CD4-positive, CD25-positive, alpha-beta regulatory T cell (primary cell): Measurements from ENCODE around the gene PHF5A. TPM values are rescaled to one million over a fixed set of nuclear protein-coding genes. Genes with fewer than 3 reads are reported as not detected.
"Not testable (repeated sequence)": the region's sequence is repeated elsewhere in the genome, so short reads cannot be mapped to it uniquely, and the experiment has no call there.

Source experiments
- ATAC-seq, 2 donors: fragments of 150-1000 bp; cut with Tn5 transposase; one replicate each; pipeline ENCODE4 v1.10.0; 2021; ENCODE audit warnings: low read depth in 2 of 2, moderate number of reproducible peaks in 2 of 2, moderate library complexity in 1 of 2
- DNase-seq, 3 donors: peaks; one replicate each; pipeline versions ENCODE4 v3.0.0 to v3.0.0-alpha.2; 2012 to 2022; ENCODE audit warnings: mixed read lengths in 1 of 3
- H3K27ac ChIP-seq: one replicate; pipeline ENCODE4 v1.7.0; 2013; ENCODE audit warnings: mild to moderate bottlenecking, low read length; ENCODE audit not compliant: insufficient read depth, poor library complexity, severe bottlenecking
- H3K27me3 ChIP-seq: one replicate; pipeline ENCODE4 v1.7.0; 2013; ENCODE audit warnings: low read length; ENCODE audit not compliant: control insufficient read depth, insufficient read depth
- H3K36me3 ChIP-seq: one replicate; pipeline ENCODE4 v1.7.0; 2013; ENCODE audit warnings: mild to moderate bottlenecking, low read length, moderate library complexity; ENCODE audit not compliant: control insufficient read depth, insufficient read depth
- H3K4me1 ChIP-seq: 2 replicates; pipeline ENCODE4 v1.7.0; 2013; ENCODE audit warnings: mild to moderate bottlenecking, low read length; ENCODE audit not compliant: insufficient read depth, control insufficient read depth, poor library complexity, severe bottlenecking
- H3K4me3 ChIP-seq: one replicate; pipeline ENCODE4 v1.7.0; 2013; ENCODE audit warnings: low read depth, mild to moderate bottlenecking, low read length, moderate library complexity
- H3K9me3 ChIP-seq, 2 experiments: 1 replicate in 1 of 2; 2 replicates in 1 of 2; pipeline ENCODE4 v1.7.0; 2013; ENCODE audit warnings: low read length in 2 of 2, mild to moderate bottlenecking in 1 of 2, moderate library complexity in 1 of 2; ENCODE audit not compliant: control insufficient read depth in 2 of 2
- H3K27ac Mint-ChIP-seq, 3 donors: one replicate each; pipeline ENCODE4 v1.8.0; 2020 to 2022; ENCODE audit warnings: mild to moderate bottlenecking in 3 of 3, mixed read lengths in 3 of 3, moderate library complexity in 2 of 3
- H3K27me3 Mint-ChIP-seq: one replicate; pipeline ENCODE4 v1.8.0; 2022; ENCODE audit warnings: mild to moderate bottlenecking, mixed read lengths
- H3K36me3 Mint-ChIP-seq: one replicate; pipeline ENCODE4 v1.8.0; 2020; ENCODE audit warnings: mixed read lengths
- H3K4me1 Mint-ChIP-seq, 4 donors: one replicate each; pipeline ENCODE4 v1.8.0; 2020 to 2022; ENCODE audit warnings: mixed read lengths in 4 of 4, mild to moderate bottlenecking in 1 of 4
- H3K4me3 Mint-ChIP-seq, 4 donors: one replicate each; pipeline ENCODE4 v1.8.0; 2020 to 2022; ENCODE audit warnings: mild to moderate bottlenecking in 4 of 4, mixed read lengths in 4 of 4, moderate library complexity in 3 of 4
- H3K9me3 Mint-ChIP-seq, 7 donors: one replicate each; pipeline ENCODE4 v1.8.0; 2020 to 2022; ENCODE audit warnings: mixed read lengths in 7 of 7, mild to moderate bottlenecking in 3 of 7, moderate library complexity in 2 of 7
- polyA plus RNA-seq, 4 donors: library from polyadenylated mRNA; unstranded; fragments of 300-500 nt; fragmentation: Illumina TruSeq; gene quantifications; one replicate each; pipeline ENCODE4 v1.2.3, GENCODE V29; 2021
- total RNA-seq: library from RNA; stranded (reverse); gene quantifications from one replicate; pipeline ENCODE4 v1.2.3, GENCODE V29; 2022

Gene PHF5A
- total and polyA plus RNA-seq, 5 donors from 2014 or later = 22.6 to 40.7 (median 28.1) TPM

DNA sequence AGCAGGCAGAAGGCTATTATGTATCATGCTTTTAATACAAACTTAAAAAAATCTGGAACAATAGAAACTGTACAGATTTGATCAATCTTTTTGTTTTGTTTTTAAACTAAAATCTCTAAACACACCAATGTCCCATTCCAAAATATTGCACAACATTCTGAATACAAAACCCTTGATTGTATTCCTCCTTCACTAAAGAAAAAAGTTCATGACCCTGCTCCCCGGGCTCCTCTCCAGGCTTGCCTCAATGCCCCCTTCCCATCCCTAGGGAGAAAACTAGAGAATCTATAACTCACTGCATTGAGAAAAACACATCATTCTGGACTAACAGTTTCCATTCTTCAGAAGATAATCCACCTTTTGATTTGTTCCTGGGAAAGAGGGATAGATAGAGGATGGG is 35.0 kb downstream of the PHF5A start:
- H3K27ac ChIP-seq, H3K4me3 Mint-ChIP-seq, H3K4me3 ChIP-seq, ATAC-seq, H3K27me3 Mint-ChIP-seq, H3K9me3 ChIP-seq, H3K9me3 Mint-ChIP-seq, H3K4me1 ChIP-seq, DNase-seq, H3K27me3 ChIP-seq: not testable (repeated sequence)
- peaks cover 48% of the 10 kb centered on the region for H3K36me3 ChIP-seq
- peak overlapping the region in 1 of 3 donors; percentile 62 for H3K27ac Mint-ChIP-seq
- peaks cover 18% of the 10 kb centered on the region for H3K36me3 Mint-ChIP-seq
- peaks cover 0 to 11% (median 6%) of the 10 kb centered on the region in 4 donors for H3K4me1 Mint-ChIP-seq

DNA sequence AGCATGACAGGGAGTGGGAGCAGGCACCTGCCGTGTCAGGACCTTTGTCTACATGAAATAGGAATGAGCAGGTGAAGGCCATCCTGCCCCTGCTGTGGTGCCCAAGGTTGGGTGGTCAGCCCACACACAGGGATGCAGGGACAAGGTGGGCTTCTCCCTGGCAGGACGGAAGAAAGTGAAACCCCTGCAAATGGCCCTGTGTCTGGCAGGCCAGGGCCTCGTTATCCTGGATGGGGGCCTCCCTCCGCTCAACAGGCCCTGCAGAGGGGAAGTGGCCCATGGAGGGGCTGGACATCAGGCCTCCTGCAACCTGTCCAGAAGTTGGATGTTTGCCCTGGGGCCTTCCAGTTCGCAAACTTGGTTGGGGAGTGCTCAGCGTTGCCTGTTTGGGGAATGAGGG is 36.8 kb downstream of the PHF5A start:
- H3K36me3 ChIP-seq = peaks cover 42% of the 10 kb centered on the region
- Mint-ChIP-seq H3K36me3 (peaks cover 16% of the 10 kb centered on the region), H3K4me1 (peaks cover 0 to 9% (median 8%) of the 10 kb centered on the region in 4 donors), H3K4me3 (no peak overlapping the region), H3K27me3 (no peaks in the 10 kb centered on the region), H3K9me3 (no peaks in the 10 kb centered on the region), H3K27ac (peak overlapping the region; percentile 18 to 85 (median 31))
- ATAC-seq (no peak), DNase-seq (no peak)
- no peaks in the 10 kb centered on the region for H3K27me3 ChIP-seq
- no peaks in the 10 kb centered on the region for H3K4me1 ChIP-seq
- no peak overlapping the region for H3K27ac ChIP-seq
- no peaks in the 10 kb centered on the region for H3K9me3 ChIP-seq
- no peak overlapping the region for H3K4me3 ChIP-seq

DNA sequence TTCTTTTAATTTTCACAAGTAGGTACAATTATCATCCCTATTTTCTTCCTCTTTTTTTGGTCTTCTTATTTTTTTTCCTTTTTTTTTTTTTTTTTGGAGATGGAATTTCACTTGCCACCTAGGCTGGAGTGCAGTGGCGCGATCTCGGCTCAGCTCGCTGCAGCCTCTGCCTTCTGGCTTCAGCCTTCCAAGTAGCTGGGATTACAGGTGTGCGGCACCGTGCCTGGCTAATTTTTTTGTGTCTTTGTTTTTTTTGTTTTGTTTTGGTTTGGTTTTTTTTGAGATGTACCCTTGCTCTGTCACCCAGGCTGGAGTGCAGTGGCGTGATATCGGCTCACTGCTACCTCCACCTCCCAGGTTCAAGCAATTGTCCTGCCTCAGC is 38.5 kb downstream of the PHF5A start:
- Mint-ChIP-seq H3K36me3 (peaks cover 4% of the 10 kb centered on the region), H3K4me1 (peaks cover 7 to 19% (median 14%) of the 10 kb centered on the region in 4 donors), H3K4me3 (no peak overlapping the region), H3K27me3 (no peaks in the 10 kb centered on the region), H3K9me3 (no peaks in the 10 kb centered on the region), H3K27ac (no peak overlapping the region)
- H3K4me3 ChIP-seq = no peak overlapping the region
- peaks cover 28% of the 10 kb centered on the region for H3K36me3 ChIP-seq
- no peak overlapping the region for H3K27ac ChIP-seq
- H3K4me1 ChIP-seq = peaks cover 7% of the 10 kb centered on the region
- H3K27me3 ChIP-seq = no peaks in the 10 kb centered on the region
- no peaks in the 10 kb centered on the region for H3K9me3 ChIP-seq
- DNase-seq (no peak), ATAC-seq (no peak)

DNA sequence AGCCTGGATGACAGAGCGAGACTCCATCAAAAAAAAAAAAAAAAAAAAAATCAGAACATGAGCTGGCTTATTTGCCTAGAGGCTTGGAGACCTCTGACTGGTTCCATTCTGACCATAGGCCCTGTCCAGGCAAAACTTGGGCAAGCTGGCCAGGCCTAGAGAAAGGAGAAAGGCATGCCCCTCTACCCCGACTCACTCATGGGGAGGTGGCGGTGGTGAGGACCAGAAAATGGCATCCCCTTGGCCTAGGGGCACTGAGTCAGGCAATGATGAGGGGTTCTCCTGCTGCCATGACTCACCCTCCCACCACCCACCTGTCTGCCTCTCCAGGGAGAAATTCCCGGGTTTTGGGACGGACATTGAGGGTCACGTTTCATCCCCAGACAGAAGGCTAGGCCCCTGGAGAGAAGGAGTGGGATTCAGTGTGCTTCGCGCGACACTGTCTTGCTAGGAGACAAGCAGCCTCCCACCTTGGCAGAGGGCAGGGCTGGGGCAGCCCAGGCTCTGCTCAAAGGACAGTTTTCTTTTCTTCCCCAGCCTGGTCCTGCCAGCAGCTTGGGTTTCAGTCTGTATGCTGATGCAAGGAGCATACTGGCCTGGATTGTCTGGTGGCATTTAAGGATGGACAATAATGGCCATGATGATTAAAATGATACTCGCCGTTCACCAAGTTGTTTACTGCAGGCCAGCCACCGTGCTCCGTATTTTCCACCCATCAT is 39.1 kb downstream of the PHF5A start:
- H3K27ac Mint-ChIP-seq = no peak overlapping the region
- H3K27ac ChIP-seq = no peak overlapping the region
- peaks cover 28% of the 10 kb centered on the region for H3K36me3 ChIP-seq
- H3K27me3 ChIP-seq = no peaks in the 10 kb centered on the region
- no peak overlapping the region for H3K4me3 Mint-ChIP-seq
- no peaks in the 10 kb centered on the region for H3K9me3 Mint-ChIP-seq
- DNase-seq (no peak), ATAC-seq (no peak)
- H3K4me1 ChIP-seq = peaks cover 7% of the 10 kb centered on the region
- peaks cover 4% of the 10 kb centered on the region for H3K36me3 Mint-ChIP-seq
- no peak overlapping the region for H3K4me3 ChIP-seq
- H3K27me3 Mint-ChIP-seq = no peaks in the 10 kb centered on the region
- H3K9me3 ChIP-seq = no peaks in the 10 kb centered on the region
- H3K4me1 Mint-ChIP-seq = peaks cover 7 to 19% (median 14%) of the 10 kb centered on the region in 4 donors

DNA sequence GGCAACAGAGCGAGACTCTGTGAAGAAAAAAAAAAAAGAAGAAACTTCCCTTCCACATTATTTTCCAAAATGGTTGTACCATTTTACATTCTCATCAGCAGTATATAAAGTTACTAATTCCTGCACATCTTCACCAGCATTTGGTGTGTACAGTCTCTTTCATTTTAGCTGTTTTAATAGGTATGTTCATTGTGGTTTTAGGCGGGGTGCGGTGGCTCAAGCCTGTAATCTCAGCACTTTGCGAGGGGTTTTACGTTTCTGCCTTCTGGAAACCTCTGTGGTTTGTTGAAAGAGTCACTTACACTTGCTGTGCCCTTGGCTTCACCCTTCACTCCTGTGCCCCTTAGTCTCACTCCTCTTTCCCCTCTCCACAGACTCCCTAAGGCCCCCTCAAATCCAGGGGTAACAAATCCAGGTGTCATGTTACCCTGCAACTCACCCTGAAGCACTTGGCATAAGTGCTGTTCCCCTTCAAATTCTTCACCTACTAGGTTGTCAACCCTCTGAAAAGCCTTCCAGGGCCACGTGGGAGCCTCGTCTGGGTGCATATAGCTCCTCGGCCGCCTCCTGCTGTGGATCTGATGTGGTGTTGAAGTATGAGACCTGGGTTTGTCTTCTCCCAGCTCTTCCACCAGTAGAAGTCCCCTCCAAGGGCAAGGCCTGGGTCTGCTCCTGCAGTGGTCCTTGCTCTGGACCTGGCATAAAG is 42.7 kb downstream of the PHF5A start:
- peak in 1 of 3 donors; percentile 80 for DNase-seq
- H3K27ac Mint-ChIP-seq = peak overlapping the region in 2 of 3 donors; percentile 72 to 79
- H3K27ac ChIP-seq = no peak overlapping the region
- ATAC-seq = peak; percentile 37 to 58
- H3K36me3 Mint-ChIP-seq = peaks cover 4% of the 10 kb centered on the region
- peaks cover 7 to 17% (median 12%) of the 10 kb centered on the region in 4 donors for H3K4me1 Mint-ChIP-seq
- no peaks in the 10 kb centered on the region for H3K27me3 Mint-ChIP-seq
- H3K27me3 ChIP-seq = no peaks in the 10 kb centered on the region
- peaks cover 0 to 1% (median 0%) of the 10 kb centered on the region in 7 donors for H3K9me3 Mint-ChIP-seq
- peaks cover 21% of the 10 kb centered on the region for H3K36me3 ChIP-seq
- peaks cover 7% of the 10 kb centered on the region for H3K4me1 ChIP-seq
- no peak overlapping the region for H3K4me3 ChIP-seq
- H3K9me3 ChIP-seq = no peaks in the 10 kb centered on the region
- peak overlapping the region in 3 of 4 donors; percentile 23 to 58 (median 39) for H3K4me3 Mint-ChIP-seq

DNA sequence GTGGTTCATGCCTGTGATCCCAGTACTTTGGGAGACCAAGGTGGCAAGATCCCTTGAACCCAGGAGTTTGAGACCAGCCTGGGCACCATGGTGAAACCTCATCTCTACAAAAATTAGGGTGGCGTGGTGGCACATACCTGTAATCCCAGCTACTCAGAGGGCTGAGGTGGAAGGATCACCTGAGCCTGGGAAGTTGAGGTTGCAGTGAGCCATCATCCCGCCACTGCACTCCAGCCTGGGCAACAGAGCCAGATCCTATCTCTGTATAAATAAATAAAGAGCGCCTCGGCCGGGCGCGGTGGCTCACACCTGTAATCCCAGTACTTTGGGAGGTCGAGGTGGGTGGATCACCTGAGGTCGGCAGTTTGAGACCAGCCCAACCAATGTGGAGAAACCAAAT is 49.8 kb downstream of the PHF5A start:
- Histone ChIP-seq H3K36me3 (peaks cover 9% of the 10 kb centered on the region), H3K9me3 (no peaks in the 10 kb centered on the region), H3K4me3 (no peak overlapping the region), H3K4me1 (peaks cover 22% of the 10 kb centered on the region), H3K27me3 (no peaks in the 10 kb centered on the region), H3K27ac (no peak overlapping the region)
- no peak for DNase-seq
- peaks cover 0 to 37% (median 6%) of the 10 kb centered on the region in 4 donors for H3K4me1 Mint-ChIP-seq
- ATAC-seq = no peak
- peak overlapping the region in 1 of 3 donors; percentile 38 for H3K27ac Mint-ChIP-seq
- H3K9me3 Mint-ChIP-seq = peaks cover 0 to 1% (median 0%) of the 10 kb centered on the region in 7 donors
- no peaks in the 10 kb centered on the region for H3K36me3 Mint-ChIP-seq
- H3K27me3 Mint-ChIP-seq = no peaks in the 10 kb centered on the region
- H3K4me3 Mint-ChIP-seq = no peak overlapping the region

DNA sequence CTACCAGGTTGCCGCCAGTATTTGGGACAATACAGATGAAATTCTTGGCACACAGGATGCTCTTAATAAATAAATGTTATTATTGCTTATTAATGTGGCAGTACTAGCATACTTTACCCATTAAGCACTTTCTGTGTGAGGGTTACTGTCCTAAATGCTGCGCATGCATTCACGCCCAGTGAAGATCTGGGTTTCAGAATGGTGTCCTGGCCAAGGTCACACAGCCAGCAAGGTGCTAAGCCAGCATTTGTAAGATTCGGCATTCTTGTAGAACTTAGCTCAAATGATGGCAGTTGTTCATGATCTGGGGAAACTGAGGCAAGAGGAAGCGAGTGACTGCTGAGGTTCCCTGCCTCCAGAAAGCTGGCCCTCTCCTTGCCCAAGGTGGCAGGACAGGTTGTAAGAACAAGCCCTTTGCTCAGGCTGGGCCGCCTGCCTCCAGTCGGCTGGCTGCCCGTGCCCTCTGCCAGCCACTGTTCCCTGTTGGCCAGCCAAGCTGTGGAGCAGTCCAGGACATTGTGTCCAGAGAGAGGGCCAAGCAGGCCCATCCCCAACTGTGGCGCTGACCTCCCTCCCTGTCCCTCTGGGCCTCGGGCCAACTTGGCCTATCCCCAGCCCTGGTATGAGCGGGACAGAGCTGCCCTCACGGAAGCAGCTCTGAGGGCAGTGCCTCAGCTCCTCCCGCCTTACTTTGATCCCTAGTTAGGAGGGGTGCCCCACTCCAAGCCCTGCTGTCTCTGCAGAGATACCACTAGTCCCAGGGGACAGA is 50.7 kb downstream of the PHF5A start:
- Histone ChIP-seq H3K36me3 (peaks cover 2% of the 10 kb centered on the region), H3K27me3 (no peaks in the 10 kb centered on the region), H3K9me3 (no peaks in the 10 kb centered on the region), H3K27ac (no peak overlapping the region), H3K4me1 (peaks cover 24% of the 10 kb centered on the region), H3K4me3 (no peak overlapping the region)
- Mint-ChIP-seq H3K9me3 (no peaks in the 10 kb centered on the region), H3K36me3 (no peaks in the 10 kb centered on the region), H3K4me3 (no peak overlapping the region), H3K4me1 (peaks cover 0 to 42% (median 6%) of the 10 kb centered on the region in 4 donors), H3K27ac (peak overlapping the region in 1 of 3 donors; percentile 38), H3K27me3 (no peaks in the 10 kb centered on the region)
- no peak for DNase-seq
- no peak for ATAC-seq
